PC-3 (cell line): ENCODE results near the gene SUMO2.
"Not testable (repeated sequence)": the region's sequence is repeated elsewhere in the genome, so short reads cannot be mapped to it uniquely, and the experiment has no call there.

ENCODE experiments used
- CTCF ChIP-seq: fragments of 300-600 bp; sonication (generic); conservative IDR thresholded peaks from 2 replicates; pipeline ENCODE4 v1.5.1; 2017; ENCODE audit warnings: antibody characterized with exemption, low read depth, mild to moderate bottlenecking, low read length
- EZH2 ChIP-seq: fragments of 300-600 bp; sonication (generic); IDR thresholded peaks from one replicate; pipeline ENCODE4 v1.6.1; 2017; ENCODE audit warnings: antibody characterized with exemption, mild to moderate bottlenecking, low read length; ENCODE audit not compliant: unreplicated experiment
- EZH2phosphoT487 ChIP-seq: fragments of 300-600 bp; sonication (generic); IDR thresholded peaks from 2 replicates; pipeline ENCODE4 v1.6.1; 2018; ENCODE audit warnings: mild to moderate bottlenecking, antibody characterized with exemption, low read length, borderline replicate concordance

- TF ChIP-seq EZH2, EZH2phosphoT487, CTCF: not testable (repeated sequence)
Measured at GRCh38 chr17:75164606-75165005, 18.2 kb downstream of the SUMO2 start.
